SK-N-SH (cell line): ENCODE results near the gene CPN2. TPM values are rescaled to one million over a fixed set of nuclear protein-coding genes. Genes with fewer than 3 reads are reported as not detected.

Source experiments
- CTCF ChIA-PET: fragments of 300-600, 350-600 bp; formaldehyde crosslinking; extraction: SDS; loops from one replicate; lab custom pipeline; 2021; lab: Yijun Ruan, JAX
- POLR2A ChIA-PET: fragments of 350-600 bp; sonication (Branson Sonifier 250); formaldehyde crosslinking; extraction: SDS; loops from one replicate; lab custom pipeline; 2020; ENCODE audit warnings: antibody characterized with exemption, inconsistent platforms; lab: Yijun Ruan, JAX
- DNase-seq: peaks from one replicate; pipeline ENCODE4 v3.0.0; 2012
- H2AFZ ChIP-seq: fragments of 200-600 bp; sonication (generic); 2 replicates; pipeline ENCODE4 v1.8.1; 2016; ENCODE audit warnings: antibody characterized with exemption, mild to moderate bottlenecking, low read depth
- H3F3A ChIP-seq: fragments of 200-600 bp; sonication (generic); replicated peaks from 2 replicates; pipeline ENCODE3; 2016; ENCODE audit warnings: antibody characterized with exemption, mild to moderate bottlenecking; ENCODE audit not compliant: insufficient read depth
- H3K27ac ChIP-seq, 2 experiments: fragments of 200-500 bp in 1 of 2; fragments of 200-600 bp in 1 of 2; sonication (Bioruptor generic) in 1 of 2; sonication (generic), shearing (Covaris generic) in 1 of 2; 2 replicates each; pipeline versions ENCODE4 v1.5.1 to v1.6.1; 2014 to 2016; ENCODE audit warnings: low read depth in 2 of 2, inconsistent platforms in 1 of 2, low read length in 1 of 2, mild to moderate bottlenecking in 1 of 2, mixed read lengths in 1 of 2
- H3K27me3 ChIP-seq: fragments of 200-600 bp; sonication (generic), shearing (Covaris generic); 2 replicates; pipeline ENCODE4 v1.6.1; 2016; ENCODE audit warnings: mixed run types; ENCODE audit not compliant: insufficient read depth
- H3K36me3 ChIP-seq, 2 experiments: fragments of 200-500 bp in 1 of 2; fragments of 200-600 bp in 1 of 2; sonication (Bioruptor generic) in 1 of 2; sonication (generic) in 1 of 2; replicated peaks in 1 of 2; 2 replicates each; pipeline versions ENCODE3 to v1.5.1; 2014 to 2016; ENCODE audit warnings: low read length in 1 of 2, mild to moderate bottlenecking in 1 of 2; ENCODE audit not compliant: insufficient read depth in 2 of 2, control insufficient read depth in 1 of 2
- H3K4me1 ChIP-seq, 2 experiments: fragments of 200-500 bp in 1 of 2; fragments of 200-600 bp in 1 of 2; sonication (Bioruptor generic) in 1 of 2; sonication (generic), shearing (Covaris generic) in 1 of 2; 2 replicates each; pipeline versions ENCODE4 v1.5.1 to v1.6.1; 2014 to 2016; ENCODE audit warnings: low read depth in 1 of 2, low read length in 1 of 2, mixed run types in 1 of 2; ENCODE audit not compliant: insufficient read depth in 2 of 2, control insufficient read depth in 1 of 2
- H3K4me2 ChIP-seq: fragments of 200-600 bp; sonication (generic), shearing (Covaris generic); 2 replicates; pipeline ENCODE4 v1.6.1; 2017; ENCODE audit warnings: mixed run types
- H3K4me3 ChIP-seq, 2 experiments: fragments of 200-500 bp in 1 of 2; fragments of 200-600 bp in 1 of 2; sonication (Bioruptor generic) in 1 of 2; sonication (generic), shearing (Covaris generic) in 1 of 2; 2 replicates each; pipeline versions ENCODE4 v1.5.1 to v1.8.1; 2014 to 2016; ENCODE audit warnings: low read depth in 2 of 2, inconsistent platforms in 1 of 2, low read length in 1 of 2, mild to moderate bottlenecking in 1 of 2, mixed read lengths in 1 of 2, moderate library complexity in 1 of 2
- H3K79me2 ChIP-seq: fragments of 200-600 bp; sonication (generic); 2 replicates; pipeline ENCODE4 v1.8.1; 2017; ENCODE audit warnings: mild to moderate bottlenecking; ENCODE audit not compliant: insufficient read depth
- H3K9ac ChIP-seq: fragments of 200-600 bp; sonication (generic); 2 replicates; pipeline ENCODE4 v1.6.1; 2017; ENCODE audit warnings: mixed run types
- H3K9me2 ChIP-seq: fragments of 200-600 bp; sonication (generic); 2 replicates; pipeline ENCODE4 v1.6.1; 2017; ENCODE audit warnings: mixed run types
- H3K9me3 ChIP-seq: fragments of 200-600 bp; sonication (generic); 2 replicates; pipeline ENCODE4 v1.6.1; 2017; ENCODE audit warnings: mixed run types, mild to moderate bottlenecking, moderate library complexity
- H4K20me1 ChIP-seq: fragments of 200-600 bp; sonication (generic); 2 replicates; pipeline ENCODE4 v1.6.1; 2017; ENCODE audit warnings: mild to moderate bottlenecking, mixed run types; ENCODE audit not compliant: insufficient read depth
- ELF1 ChIP-seq: IDR thresholded peaks from 2 replicates; pipeline ENCODE4 v1.4.0; 2012
- EP300 ChIP-seq, 2 experiments: IDR thresholded peaks; 2 replicates each; pipeline versions ENCODE4 v1.4.0 to v1.6.1; 2012; ENCODE audit warnings: borderline replicate concordance in 1 of 2, low read depth in 1 of 2, low read length in 1 of 2
- EZH2phosphoT487 ChIP-seq: fragments of 200-600 bp; sonication (generic); IDR thresholded peaks from 2 replicates; pipeline ENCODE4 v1.6.1; 2017; ENCODE audit warnings: low read depth, mixed run types, mild to moderate bottlenecking, antibody characterized with exemption, moderate library complexity, borderline replicate concordance
- FOXM1 ChIP-seq: IDR thresholded peaks from 2 replicates; pipeline ENCODE4 v1.4.0; 2012; ENCODE audit warnings: low read depth, mild to moderate bottlenecking
- GATA2 ChIP-seq: sonication (generic); formaldehyde crosslinking; IDR thresholded peaks from 2 replicates; pipeline ENCODE4 v1.5.0; 2020; ENCODE audit warnings: mild to moderate bottlenecking, missing genetic modification reagents
- JUND ChIP-seq: IDR thresholded peaks from 2 replicates; pipeline ENCODE4 v1.4.0; 2012
- MEF2A ChIP-seq: IDR thresholded peaks from 2 replicates; pipeline ENCODE4 v1.4.0; 2012; ENCODE audit warnings: low read depth, borderline replicate concordance
- MXI1 ChIP-seq: IDR thresholded peaks from 2 replicates; pipeline ENCODE4 v1.6.1; 2012; ENCODE audit warnings: mild to moderate bottlenecking, low read depth, low read length, improper control_type of control experiment
- RAD21 ChIP-seq: IDR thresholded peaks from 2 replicates; pipeline ENCODE4 v1.6.1; 2012; ENCODE audit warnings: mild to moderate bottlenecking, low read length
- RCOR1 ChIP-seq: fragments of 150-350 bp; IDR thresholded peaks from 2 replicates; pipeline ENCODE4 v1.6.1; 2017; ENCODE audit warnings: antibody characterized with exemption, low read length
- RFX5 ChIP-seq: IDR thresholded peaks from 2 replicates; pipeline ENCODE4 v1.6.1; 2012; ENCODE audit warnings: mild to moderate bottlenecking, improper control_type of control experiment, low read length
- SIN3A ChIP-seq: IDR thresholded peaks from 2 replicates; pipeline ENCODE4 v1.6.1; 2012; ENCODE audit warnings: low read depth, mild to moderate bottlenecking, low read length, moderate library complexity, borderline replicate concordance
- TAF1 ChIP-seq: IDR thresholded peaks from 2 replicates; pipeline ENCODE4 v1.6.1; 2012; ENCODE audit warnings: low read depth, mild to moderate bottlenecking, low read length, moderate library complexity, borderline replicate concordance
- TCF12 ChIP-seq: IDR thresholded peaks from 2 replicates; pipeline ENCODE4 v1.4.0; 2012
- WGBS: methylation state at CpG from one replicate; pipeline ENCODE4 v1.1.6; 2017; ENCODE audit warnings: low lambda C conversion rate; 5-methylcytosine and 5-hydroxymethylcytosine counted together
- polyA plus RNA-seq, 3 experiments: library from polyadenylated mRNA; depleted of rRNA; stranded (reverse); fragments of >200 nt; gene quantifications; 2 replicates each; pipeline ENCODE4 v1.2.3, GENCODE V29; 2012
- TF ChIP-seq, protein P1 (sequence below): IDR thresholded peaks from 2 replicates; pipeline ENCODE4 v1.4.0; 2012; ENCODE audit warnings: low read depth
- TF ChIP-seq, protein P2 (sequence below): IDR thresholded peaks from 2 replicates; pipeline ENCODE4 v1.4.0; 2012; ENCODE audit warnings: low read depth, borderline replicate concordance
- TF ChIP-seq, protein P3 (sequence below): IDR thresholded peaks from 2 replicates; pipeline ENCODE4 v1.4.0; 2012; ENCODE audit warnings: low read depth, borderline replicate concordance
- TF ChIP-seq, protein P4 (sequence below): IDR thresholded peaks from 2 replicates; pipeline ENCODE4 v1.6.1; 2012; ENCODE audit warnings: mild to moderate bottlenecking, low read depth, low read length, moderate library complexity
- TF ChIP-seq, protein P5 (sequence below): fragments of 150-350 bp; IDR thresholded peaks from 2 replicates; pipeline ENCODE4 v1.6.1; 2016; ENCODE audit warnings: mild to moderate bottlenecking, low read depth, low read length
- TF ChIP-seq, protein P6 (sequence below): fragments of 150-350 bp; IDR thresholded peaks from 2 replicates; pipeline ENCODE4 v1.6.1; 2017; ENCODE audit warnings: antibody characterized with exemption, low read length, low read depth, borderline replicate concordance

Gene CPN2
- polyA plus RNA-seq, 1 of the 3 experiments (the other 2 are of a cell fraction) = not detected

DNA sequence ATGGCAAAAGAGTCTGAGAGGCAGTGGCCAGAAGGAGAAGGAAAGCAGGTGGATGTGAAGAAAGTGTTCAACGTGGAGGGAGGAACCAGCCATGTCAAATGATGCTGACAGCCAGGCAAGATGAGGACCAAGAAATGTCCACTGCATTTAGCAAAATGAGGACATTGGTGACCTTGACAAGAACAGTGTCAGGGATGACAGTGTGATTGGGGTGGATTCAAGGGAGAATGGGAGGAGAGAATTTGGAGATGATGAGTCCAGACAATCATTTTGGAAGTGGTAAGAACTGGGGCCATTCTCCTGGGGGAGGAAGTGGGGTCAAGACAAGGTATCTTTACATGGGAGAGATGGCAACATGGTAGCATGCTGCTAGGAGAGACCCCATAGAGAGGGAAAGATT, 47.4 kb downstream of the CPN2 start:
- no peak for DNase-seq
- TF ChIP-seq RFX5 (no peak), ELF1 (no peak), EZH2phosphoT487 (no peak), FOXM1 (no peak), TCF12 (no peak), MXI1 (no peak)
- TF ChIP-seq, protein P1, sequence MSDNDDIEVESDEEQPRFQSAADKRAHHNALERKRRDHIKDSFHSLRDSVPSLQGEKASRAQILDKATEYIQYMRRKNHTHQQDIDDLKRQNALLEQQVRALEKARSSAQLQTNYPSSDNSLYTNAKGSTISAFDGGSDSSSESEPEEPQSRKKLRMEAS = no peak
- TF ChIP-seq, protein P2, sequence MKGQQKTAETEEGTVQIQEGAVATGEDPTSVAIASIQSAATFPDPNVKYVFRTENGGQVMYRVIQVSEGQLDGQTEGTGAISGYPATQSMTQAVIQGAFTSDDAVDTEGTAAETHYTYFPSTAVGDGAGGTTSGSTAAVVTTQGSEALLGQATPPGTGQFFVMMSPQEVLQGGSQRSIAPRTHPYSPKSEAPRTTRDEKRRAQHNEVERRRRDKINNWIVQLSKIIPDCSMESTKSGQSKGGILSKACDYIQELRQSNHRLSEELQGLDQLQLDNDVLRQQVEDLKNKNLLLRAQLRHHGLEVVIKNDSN = no peak
- TF ChIP-seq, all 33 proteins: peak for 0
- Histone ChIP-seq H3K9me3 (no peaks in the 10 kb centered on the region), H2AFZ (no peak overlapping the region), H3K4me1 (peaks cover 4 to 32% of the 10 kb centered on the region in 2 experiments; a peak in 2 of 4 replicates), H3K9me2 (no peaks in the 10 kb centered on the region), H4K20me1 (no peaks in the 10 kb centered on the region), H3K27ac (no peak overlapping the region), H3K27me3 (peaks cover 20% of the 10 kb centered on the region), H3K36me3 (no peaks in the 10 kb centered on the region), H3K9ac (no peak overlapping the region), H3K79me2 (no peaks in the 10 kb centered on the region), H3K4me2 (no peak overlapping the region), H3K4me3 (no peak overlapping the region), H3F3A (no peaks in the 10 kb centered on the region)
- CTCF ChIA-PET = interaction anchor here (2.0 kb wide), 1 partner anchor 10 kb away, joined by 10 read pairs; no protein-coding TSS in a partner anchor
- POLR2A ChIA-PET = interaction anchor here (0.6 kb wide), 1 partner anchor 529 kb away, joined by 4 read pairs; no protein-coding TSS in a partner anchor
- WGBS = 22% methylated on average over 1 of the region's 1 CpG

DNA sequence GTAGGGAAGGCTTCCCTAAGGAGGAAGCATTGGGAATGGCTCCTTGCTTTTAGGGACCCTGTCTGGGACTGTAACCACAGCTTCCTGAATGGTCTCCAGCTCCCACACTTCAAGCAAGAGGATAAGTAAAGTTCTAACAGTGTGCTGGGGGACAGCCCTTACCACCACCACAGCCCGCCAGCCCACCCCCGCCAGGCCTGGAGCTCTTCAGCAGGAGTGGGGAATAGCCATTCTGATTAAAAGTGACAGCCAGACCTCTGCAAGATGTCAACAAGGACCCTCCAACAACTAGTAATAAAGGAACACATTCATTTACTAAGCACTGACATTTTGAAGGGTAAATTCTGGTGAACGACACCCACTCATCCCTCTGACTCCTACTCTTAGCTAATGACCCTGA, 49.4 kb downstream of the CPN2 start:
- Histone ChIP-seq H4K20me1 (no peaks in the 10 kb centered on the region), H3F3A (no peaks in the 10 kb centered on the region), H3K4me3 (no peak overlapping the region), H3K36me3 (no peaks in the 10 kb centered on the region), H3K9ac (no peak overlapping the region), H3K27ac (no peak overlapping the region), H3K9me3 (no peaks in the 10 kb centered on the region), H3K4me1 (peaks cover 0 to 28% of the 10 kb centered on the region in 2 experiments; a peak in 1 of 4 replicates), H3K79me2 (no peaks in the 10 kb centered on the region), H3K4me2 (no peak overlapping the region), H3K9me2 (no peaks in the 10 kb centered on the region), H3K27me3 (peaks cover 20% of the 10 kb centered on the region), H2AFZ (no peak overlapping the region)
- ChIA-PET CTCF (interaction anchor here (1.3 to 1.9 kb wide), 2 partner anchors 12 to 90 kb away, joined by 3 to 6 read pairs; no protein-coding TSS in a partner anchor), POLR2A (no interaction called here)
- DNase-seq = no peak
- TF ChIP-seq GATA2 (CRISPR knock-in tag) (no peak), RCOR1 (no peak), SIN3A (no peak), RAD21 (no peak), EP300 (IDR thresholded peaks at IDR 0.05; ENCODE audit: borderline replicate concordance in 1 of 2, low read depth in 1 of 2, low read length in 1 of 2) (no peak), MEF2A (no peak), JUND (no peak), TAF1 (no peak)
- TF ChIP-seq, protein P3, sequence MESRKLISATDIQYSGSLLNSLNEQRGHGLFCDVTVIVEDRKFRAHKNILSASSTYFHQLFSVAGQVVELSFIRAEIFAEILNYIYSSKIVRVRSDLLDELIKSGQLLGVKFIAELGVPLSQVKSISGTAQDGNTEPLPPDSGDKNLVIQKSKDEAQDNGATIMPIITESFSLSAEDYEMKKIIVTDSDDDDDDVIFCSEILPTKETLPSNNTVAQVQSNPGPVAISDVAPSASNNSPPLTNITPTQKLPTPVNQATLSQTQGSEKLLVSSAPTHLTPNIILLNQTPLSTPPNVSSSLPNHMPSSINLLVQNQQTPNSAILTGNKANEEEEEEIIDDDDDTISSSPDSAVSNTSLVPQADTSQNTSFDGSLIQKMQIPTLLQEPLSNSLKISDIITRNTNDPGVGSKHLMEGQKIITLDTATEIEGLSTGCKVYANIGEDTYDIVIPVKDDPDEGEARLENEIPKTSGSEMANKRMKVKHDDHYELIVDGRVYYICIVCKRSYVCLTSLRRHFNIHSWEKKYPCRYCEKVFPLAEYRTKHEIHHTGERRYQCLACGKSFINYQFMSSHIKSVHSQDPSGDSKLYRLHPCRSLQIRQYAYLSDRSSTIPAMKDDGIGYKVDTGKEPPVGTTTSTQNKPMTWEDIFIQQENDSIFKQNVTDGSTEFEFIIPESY = no peak
- TF ChIP-seq, protein P4, sequence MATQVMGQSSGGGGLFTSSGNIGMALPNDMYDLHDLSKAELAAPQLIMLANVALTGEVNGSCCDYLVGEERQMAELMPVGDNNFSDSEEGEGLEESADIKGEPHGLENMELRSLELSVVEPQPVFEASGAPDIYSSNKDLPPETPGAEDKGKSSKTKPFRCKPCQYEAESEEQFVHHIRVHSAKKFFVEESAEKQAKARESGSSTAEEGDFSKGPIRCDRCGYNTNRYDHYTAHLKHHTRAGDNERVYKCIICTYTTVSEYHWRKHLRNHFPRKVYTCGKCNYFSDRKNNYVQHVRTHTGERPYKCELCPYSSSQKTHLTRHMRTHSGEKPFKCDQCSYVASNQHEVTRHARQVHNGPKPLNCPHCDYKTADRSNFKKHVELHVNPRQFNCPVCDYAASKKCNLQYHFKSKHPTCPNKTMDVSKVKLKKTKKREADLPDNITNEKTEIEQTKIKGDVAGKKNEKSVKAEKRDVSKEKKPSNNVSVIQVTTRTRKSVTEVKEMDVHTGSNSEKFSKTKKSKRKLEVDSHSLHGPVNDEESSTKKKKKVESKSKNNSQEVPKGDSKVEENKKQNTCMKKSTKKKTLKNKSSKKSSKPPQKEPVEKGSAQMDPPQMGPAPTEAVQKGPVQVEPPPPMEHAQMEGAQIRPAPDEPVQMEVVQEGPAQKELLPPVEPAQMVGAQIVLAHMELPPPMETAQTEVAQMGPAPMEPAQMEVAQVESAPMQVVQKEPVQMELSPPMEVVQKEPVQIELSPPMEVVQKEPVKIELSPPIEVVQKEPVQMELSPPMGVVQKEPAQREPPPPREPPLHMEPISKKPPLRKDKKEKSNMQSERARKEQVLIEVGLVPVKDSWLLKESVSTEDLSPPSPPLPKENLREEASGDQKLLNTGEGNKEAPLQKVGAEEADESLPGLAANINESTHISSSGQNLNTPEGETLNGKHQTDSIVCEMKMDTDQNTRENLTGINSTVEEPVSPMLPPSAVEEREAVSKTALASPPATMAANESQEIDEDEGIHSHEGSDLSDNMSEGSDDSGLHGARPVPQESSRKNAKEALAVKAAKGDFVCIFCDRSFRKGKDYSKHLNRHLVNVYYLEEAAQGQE = no peak
- TF ChIP-seq, protein P5, sequence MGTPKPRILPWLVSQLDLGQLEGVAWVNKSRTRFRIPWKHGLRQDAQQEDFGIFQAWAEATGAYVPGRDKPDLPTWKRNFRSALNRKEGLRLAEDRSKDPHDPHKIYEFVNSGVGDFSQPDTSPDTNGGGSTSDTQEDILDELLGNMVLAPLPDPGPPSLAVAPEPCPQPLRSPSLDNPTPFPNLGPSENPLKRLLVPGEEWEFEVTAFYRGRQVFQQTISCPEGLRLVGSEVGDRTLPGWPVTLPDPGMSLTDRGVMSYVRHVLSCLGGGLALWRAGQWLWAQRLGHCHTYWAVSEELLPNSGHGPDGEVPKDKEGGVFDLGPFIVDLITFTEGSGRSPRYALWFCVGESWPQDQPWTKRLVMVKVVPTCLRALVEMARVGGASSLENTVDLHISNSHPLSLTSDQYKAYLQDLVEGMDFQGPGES = no peak
- TF ChIP-seq, protein P6, sequence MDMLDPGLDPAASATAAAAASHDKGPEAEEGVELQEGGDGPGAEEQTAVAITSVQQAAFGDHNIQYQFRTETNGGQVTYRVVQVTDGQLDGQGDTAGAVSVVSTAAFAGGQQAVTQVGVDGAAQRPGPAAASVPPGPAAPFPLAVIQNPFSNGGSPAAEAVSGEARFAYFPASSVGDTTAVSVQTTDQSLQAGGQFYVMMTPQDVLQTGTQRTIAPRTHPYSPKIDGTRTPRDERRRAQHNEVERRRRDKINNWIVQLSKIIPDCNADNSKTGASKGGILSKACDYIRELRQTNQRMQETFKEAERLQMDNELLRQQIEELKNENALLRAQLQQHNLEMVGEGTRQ = no peak
- WGBS = 79% methylated on average over 3 of the region's 3 CpGs
